Raji (cell line): ENCODE results near the gene TMEM45A.

Experiments used
- POLR2A ChIP-seq: IDR thresholded peaks from 2 replicates; pipeline ENCODE4 v1.6.1; 2011; ENCODE audit warnings: low read depth, low read length, control low read depth; ENCODE audit not compliant: insufficient read depth

TMEM45A gene, protein sequence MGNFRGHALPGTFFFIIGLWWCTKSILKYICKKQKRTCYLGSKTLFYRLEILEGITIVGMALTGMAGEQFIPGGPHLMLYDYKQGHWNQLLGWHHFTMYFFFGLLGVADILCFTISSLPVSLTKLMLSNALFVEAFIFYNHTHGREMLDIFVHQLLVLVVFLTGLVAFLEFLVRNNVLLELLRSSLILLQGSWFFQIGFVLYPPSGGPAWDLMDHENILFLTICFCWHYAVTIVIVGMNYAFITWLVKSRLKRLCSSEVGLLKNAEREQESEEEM

DNA sequence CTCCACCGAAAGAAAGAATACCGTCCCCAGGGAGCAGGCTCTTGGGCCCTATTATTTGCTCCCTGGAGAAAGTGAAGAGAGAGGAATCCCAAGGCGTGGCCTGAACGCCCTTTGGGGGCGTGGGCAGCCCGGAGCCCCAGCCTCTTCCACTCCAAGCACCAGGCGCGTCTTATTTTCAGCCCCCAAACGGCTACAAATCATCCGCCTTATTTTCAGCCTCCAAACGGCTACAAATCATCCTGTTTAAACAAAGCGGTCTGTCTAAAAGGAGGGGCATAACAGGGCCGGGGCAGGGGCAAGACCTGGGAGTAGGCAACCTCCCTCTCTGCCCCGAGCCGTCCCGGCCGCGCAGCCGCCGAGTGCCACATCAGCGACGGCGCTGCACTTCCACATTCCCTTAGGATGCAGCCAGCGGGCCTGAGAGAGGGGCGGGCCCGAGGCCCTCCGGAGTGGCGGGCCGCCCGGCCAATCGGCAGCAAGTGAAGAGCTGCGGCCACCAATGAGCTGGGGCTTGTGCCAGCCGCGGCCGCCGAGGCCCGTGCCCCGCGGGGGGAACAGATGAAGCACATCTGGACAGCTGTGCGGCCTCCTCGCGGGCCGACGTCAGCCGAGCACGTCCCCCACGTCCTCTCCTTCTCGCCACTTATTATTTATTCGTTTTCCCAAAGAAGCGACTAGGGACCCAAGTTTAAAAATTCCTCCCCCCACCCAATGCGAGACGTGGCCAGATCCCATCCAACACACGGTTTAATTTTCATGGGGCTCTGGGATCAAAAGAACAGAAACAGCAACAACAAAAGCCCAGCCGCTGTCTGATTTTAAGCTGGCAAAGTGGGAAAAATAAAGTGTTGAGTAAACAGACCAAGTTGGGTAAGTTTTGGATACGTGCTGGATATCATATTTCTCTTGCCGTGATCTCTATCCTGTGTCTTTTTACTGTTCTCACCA lies at the start of gene TMEM45A:
Gene TMEM45A (plus strand): TSS at position 561 of the 948 bp plus-strand sequence. CDS start 62,593 bp downstream, outside the sequence.
- no peak; the same call in 1 of the 2 replicates for TF ChIP-seq POLR2A

DNA sequence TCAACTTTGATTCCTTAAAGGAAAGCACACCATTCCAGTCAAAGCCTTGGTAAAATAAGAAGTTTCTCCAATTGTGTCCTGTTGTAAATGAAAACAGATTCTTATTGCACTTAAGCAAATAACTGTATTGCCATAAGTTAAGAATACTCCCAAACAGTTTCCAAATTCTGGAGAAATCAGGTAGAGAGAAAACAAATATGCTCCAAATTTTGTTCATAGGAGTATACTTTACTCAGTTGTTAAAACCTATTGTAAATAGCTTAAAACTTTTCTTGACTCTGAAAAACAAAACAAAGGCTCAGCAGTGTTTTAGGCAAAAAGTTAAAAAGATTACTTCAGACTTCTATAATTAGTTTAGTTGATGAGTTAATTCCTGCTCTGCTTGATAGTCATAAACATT lies 48.7 kb upstream of the TMEM45A start:
- TF ChIP-seq POLR2A = no peak

DNA sequence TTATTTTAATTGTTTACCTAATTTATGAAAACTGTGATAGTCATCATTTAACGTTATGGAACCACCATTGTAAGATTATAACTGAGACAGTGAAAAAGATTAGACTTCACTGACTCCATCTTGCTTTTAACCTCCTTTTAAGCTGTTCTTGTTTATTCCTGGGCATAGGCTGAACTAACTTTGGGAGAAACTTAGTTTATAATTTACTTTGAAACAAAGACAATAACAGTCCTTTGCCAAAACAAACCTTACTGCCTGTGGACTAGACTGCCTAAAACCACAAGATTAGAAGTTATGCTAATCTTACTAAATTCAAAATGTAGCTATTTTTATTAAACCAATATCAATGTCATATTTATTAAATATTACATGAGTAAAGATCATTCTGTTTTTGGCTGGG lies 44.3 kb upstream of the TMEM45A start:
- TF ChIP-seq POLR2A = no peak

DNA sequence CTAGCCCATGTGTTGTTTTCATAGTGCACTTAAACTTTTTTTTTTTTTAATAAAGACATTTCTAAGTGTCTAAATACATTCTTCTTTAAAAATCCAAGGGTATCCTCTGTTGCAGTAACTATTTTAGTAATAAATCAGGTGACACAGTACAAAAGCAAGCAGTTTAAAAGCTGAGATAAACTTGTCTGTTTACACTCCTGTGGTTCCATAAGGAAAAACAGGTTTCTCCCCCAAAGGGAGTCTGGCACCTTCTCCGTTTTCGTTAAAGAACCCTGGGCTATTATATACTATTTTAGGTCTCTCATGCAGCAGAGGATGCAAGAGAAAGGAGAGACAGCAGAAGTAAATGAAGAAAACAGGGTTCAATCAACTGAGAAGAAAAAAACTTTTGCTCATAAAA lies 43.2 kb upstream of the TMEM45A start:
- no peak for TF ChIP-seq POLR2A

DNA sequence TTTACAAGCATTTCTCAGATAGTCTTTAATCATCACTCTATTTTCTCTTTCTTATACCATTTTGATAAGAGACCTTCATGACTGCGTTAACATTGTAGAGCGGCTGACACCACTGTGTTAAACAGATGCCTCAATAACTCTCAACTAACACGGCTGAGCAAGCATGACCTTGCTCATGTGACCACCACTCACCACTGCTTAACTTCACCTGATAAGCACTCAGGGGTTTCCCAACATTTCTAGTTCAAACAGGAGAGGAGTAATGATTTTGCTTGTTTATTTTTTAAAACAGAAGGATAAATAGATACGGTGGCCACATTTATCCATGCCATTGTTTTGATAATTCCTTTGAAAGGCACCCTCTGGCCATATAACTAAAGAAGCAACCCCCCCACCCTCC lies 37.7 kb upstream of the TMEM45A start:
- no peak for TF ChIP-seq POLR2A

DNA sequence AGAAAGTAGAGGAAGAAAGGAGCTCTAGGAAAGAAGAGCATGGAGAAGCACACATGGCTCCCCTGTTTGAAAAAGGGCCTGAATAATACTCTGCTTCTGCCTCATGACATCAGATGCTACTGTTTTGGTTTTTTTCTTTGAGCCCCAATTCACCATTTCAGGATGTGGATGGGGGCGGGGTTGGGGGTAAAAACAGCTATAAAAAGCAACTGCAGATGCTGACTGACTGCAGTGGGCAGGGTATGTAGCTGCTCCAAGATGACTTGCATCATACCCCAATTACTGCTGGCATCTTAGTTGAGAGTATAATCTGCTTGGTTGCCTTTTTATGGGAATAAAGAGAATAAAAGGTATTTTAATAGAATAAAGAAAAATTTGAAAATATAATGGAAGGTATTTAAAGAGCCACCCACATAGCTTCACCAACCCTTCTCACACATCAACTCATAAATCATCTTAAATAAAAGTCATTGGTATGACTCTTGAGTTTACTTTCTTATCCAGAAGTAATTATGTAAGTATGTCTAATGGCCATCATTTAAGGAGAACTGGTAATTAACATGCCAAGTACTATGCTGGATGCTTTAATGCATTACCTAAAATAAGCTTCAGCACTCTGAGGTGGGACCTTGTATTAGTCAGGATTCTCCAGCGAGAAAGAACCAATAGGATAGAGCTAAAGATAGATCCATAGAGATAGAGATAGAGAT lies 36.4 kb upstream of the TMEM45A start:
- no peak for TF ChIP-seq POLR2A

DNA sequence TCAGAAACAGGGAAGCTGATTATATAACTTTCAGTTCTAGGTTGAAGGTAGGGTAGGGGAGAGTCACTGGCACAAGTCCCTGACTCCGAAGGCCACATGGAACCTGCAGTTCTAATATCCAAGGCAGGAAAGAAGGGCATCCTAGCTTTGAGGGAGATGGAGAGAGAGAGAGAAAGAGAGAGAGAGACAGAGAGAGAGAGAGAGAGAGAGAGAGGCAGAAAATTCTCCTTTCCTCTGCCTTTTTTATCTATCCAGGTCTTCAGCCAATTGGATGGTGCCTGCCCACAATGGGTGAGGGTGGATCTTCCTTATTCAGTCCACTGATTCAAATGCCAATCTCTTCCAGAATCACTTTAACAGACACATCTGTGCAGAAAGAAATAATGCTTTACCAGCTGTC lies 35.7 kb upstream of the TMEM45A start:
- TF ChIP-seq POLR2A = no peak

DNA sequence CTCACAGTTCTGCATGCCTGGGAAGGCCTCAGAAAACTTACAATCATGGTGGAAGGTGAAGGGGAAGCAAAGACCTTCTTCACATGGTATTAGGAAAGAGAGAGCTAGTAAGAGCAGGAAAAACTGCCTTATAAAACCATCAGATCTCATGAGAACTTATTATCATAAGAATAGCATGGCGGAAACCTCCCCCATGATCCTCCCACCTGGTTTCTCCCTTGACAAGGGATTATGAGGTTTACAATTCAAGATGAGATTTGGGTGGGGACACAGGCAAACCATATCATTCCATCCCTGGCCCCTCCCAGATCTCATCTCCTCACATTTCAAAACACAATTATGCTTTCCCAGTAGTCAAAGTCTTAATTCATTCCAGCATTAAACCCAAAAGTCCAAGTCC lies 34.6 kb upstream of the TMEM45A start:
- no peak for TF ChIP-seq POLR2A

DNA sequence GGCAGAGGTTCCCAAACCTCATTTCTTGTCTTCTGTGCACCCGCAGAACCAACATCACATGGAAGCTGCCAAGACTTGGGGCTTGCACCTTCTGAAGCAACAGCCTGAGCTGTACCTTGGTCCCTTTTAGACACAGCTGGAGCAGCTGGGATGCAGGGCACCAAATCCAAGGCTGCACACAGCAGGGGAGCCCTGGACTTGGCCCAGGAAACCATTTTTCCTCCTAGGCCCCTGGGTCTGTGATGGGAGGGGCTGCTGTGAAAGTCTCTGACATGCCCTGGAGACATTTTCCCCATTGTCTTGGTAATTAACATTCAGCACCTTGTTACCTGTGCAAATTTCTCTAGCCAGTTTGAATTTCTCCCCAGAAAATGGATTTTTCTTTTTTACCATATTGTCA lies 33.6 kb upstream of the TMEM45A start:
- TF ChIP-seq POLR2A = no peak

DNA sequence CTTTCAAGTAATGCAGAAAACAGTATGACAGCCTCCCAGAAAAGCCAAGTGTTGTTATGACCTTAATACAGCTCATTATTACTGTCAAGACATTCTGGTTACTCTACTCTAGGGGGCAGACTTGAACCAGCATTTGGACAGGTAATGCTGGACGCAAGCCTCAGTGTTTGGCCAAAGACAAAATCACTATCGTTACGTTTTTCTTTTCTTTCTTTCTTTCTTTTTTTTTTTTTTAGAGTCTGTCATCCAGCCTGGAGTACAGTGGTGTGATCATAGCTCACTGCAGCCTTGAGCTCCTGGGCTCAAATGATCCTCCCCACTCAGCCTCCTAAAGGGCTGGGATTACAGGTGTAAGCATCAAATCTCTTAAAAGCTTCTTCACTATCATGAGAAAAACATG lies 29.4 kb upstream of the TMEM45A start:
- TF ChIP-seq POLR2A = no peak

DNA sequence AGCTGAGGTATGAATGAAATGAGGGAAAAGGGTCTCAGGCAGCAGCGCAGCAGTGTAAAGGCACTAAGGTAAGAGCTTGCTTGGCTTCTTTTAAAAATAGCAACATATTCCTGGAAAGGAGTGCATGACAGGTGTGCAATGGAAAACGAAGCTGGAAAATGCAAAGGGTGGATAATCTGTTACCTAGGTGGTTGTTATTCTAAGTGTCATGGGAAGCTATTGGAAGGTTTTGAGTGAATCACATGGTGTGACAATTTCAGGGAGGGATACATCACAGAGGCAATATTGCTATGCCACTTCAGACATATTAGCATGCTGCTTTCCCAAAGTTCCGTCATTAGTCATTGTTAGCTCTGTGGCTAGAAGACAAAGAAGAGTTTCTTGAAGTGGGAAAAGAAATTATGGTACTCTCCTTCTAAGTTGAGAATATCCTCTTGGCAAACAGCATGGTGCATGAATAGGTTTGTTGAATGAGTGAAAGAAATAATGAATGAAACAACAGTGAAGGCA lies 28.7 kb upstream of the TMEM45A start:
- no peak for TF ChIP-seq POLR2A

DNA sequence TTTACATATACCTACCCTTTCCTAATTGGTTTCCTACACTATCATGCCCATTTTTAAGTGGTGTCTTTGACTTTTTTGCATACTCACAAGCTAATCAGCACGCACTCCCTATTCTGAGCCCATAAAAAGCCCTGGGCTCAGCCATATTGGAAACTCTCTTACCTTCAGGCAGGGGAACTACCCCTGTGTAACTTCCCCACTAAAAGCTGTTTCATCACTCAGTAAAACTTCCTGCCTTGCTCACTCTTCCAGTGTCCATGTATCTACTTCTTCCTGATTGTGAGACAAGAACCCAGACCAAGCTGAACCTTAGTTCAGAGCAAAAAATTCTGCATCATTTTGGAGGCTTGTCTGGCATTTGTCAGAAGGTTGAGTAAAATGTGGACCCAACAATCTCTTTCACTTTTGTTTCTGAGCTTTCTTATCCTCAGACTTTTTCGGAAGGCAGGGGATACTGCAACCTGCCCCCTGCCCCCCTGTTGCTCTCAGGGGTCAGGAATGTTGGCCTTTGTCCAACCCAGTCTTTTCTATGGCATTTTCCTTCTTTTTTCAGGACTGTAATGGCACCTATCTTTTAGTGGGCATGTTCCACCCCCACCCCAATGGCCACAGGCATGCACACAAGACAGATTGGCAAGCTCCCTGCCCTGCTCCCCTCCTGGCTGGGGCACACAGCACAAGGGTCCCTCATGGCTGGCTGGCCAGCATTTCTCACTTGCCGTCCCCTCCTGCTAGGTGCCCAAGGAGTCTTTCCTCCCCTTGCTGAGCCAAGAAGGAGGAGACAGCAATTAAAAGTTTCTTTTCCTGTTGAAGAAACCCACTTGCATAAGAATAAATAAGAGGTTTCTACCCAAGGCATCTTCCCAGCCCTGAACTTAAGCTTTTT lies 26.3 kb upstream of the TMEM45A start:
- no peak for TF ChIP-seq POLR2A

DNA sequence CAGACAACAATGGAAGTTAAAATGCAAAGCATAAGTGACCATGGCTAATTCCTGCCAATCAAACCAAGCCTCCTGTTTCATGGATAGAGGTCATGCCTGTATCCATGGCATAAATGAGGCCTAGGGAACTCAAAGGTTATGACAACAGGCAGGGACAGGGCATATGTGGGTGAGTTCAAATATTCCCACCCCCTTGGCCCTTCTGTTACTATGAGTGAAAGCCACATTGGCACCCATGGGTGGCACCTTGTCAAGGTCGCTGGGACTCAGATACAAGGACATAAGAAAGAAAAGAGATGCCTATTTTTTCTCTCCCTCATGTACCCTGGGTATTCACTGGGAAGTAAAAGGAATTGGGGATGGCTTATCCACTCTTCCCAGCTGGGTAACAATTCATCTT lies 25.3 kb upstream of the TMEM45A start:
- no peak for TF ChIP-seq POLR2A

DNA sequence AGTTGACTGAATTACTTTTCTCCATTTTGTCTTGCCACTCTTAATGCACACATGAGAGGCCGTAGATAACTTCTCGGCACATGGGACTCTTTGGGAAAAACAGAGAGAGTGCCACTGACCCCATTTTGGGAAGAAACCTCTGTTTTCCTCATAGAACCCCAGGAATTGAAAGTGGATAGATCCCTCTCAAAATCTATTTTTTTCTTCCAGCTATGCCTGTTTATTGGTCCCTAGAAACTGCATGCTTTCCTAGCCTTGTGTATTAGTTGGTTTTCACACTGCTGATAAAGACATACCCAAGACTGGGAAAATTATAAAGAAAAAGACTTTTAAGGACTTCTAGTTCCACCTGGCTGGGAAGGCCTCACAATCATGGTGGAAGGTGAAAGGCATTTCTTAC lies 23.7 kb upstream of the TMEM45A start:
- TF ChIP-seq POLR2A = no peak
